AG04450 (cell line): ENCODE results near the gene RPTOR. TPM values are rescaled to one million over a fixed set of nuclear protein-coding genes. Genes with fewer than 3 reads are reported as not detected.

Experiments used
- CTCF ChIA-PET: fragments of 300-600, 350-600 bp; formaldehyde crosslinking; extraction: SDS; loops from one replicate; lab custom pipeline; 2022; ENCODE audit warnings: antibody characterized with exemption, inconsistent platforms; lab: Charles Lee
- POLR2A ChIA-PET: fragments of 350-600 bp; formaldehyde crosslinking; extraction: SDS; loops from one replicate; lab custom pipeline; 2021; ENCODE audit warnings: antibody characterized with exemption, inconsistent platforms; lab: Yijun Ruan, JAX
- DNase-seq: peaks from one replicate; pipeline ENCODE4 v3.0.0-alpha.2; 2011; ENCODE audit warnings: low read depth, low spot score
- H3K27ac ChIP-seq: one replicate; pipeline ENCODE4 v1.5.1; 2012; ENCODE audit warnings: low read depth, low read length, control low read depth
- H3K27me3 ChIP-seq: one replicate; pipeline ENCODE4 v1.6.0; 2012; ENCODE audit warnings: low read length; ENCODE audit not compliant: control insufficient read depth, insufficient read depth
- H3K4me3 ChIP-seq: 2 replicates; pipeline ENCODE4 v1.5.1; 2011; ENCODE audit warnings: mild to moderate bottlenecking, low read depth, low read length, control low read depth
- H3K9me3 ChIP-seq: 2 replicates; pipeline ENCODE4 v1.5.1; 2012; ENCODE audit warnings: low read length; ENCODE audit not compliant: control insufficient read depth, insufficient read depth
- CTCF ChIP-seq: IDR thresholded peaks from 2 replicates; pipeline ENCODE4 v1.5.1; 2011; ENCODE audit warnings: low read depth, low read length, control low read depth, inconsistent platforms
- polyA plus RNA-seq: library from polyadenylated mRNA; depleted of rRNA; stranded (reverse); fragments of >200 nt; gene quantifications from 2 replicates; pipeline ENCODE4 v1.2.3, GENCODE V29; 2011

RPTOR gene
- polyA plus RNA-seq, 1 experiment = 6.2 TPM

- no peak for TF ChIP-seq CTCF
- Histone ChIP-seq H3K27ac (no peak overlapping the region), H3K4me3 (no peak overlapping the region), H3K9me3 (no peaks in the 10 kb centered on the region; the same call in 1 of the 2 replicates), H3K27me3 (no peaks in the 10 kb centered on the region)
- ChIA-PET CTCF (no interaction called here), POLR2A (no interaction called here)
- no peak for DNase-seq
Observed at GRCh38 chr17:80750263-80750662, 205.6 kb downstream of the RPTOR start.

- Histone ChIP-seq H3K4me3 (no peak overlapping the region), H3K9me3 (no peaks in the 10 kb centered on the region; the same call in 1 of the 2 replicates), H3K27ac (peak overlapping the region; percentile 24), H3K27me3 (no peaks in the 10 kb centered on the region)
- ChIA-PET POLR2A (interaction anchor here (0.6 to 0.9 kb wide), 2 partner anchors 9 to 82 kb away, joined by 3 to 4 read pairs; no protein-coding TSS in a partner anchor), CTCF (no interaction called here)
- no peak for TF ChIP-seq CTCF
- no peak for DNase-seq
Observed at GRCh38 chr17:80751070-80751945, 206.7 kb downstream of the RPTOR start.

GRCh38 chr17:80751946-80752581 is 207.4 kb downstream of the RPTOR start:
- ChIA-PET CTCF (no interaction called here), POLR2A (interaction anchor here (0.6 to 0.9 kb wide), 2 partner anchors 8 to 50 kb away, joined by 3 to 4 read pairs; no protein-coding TSS in a partner anchor)
- no peak for DNase-seq
- TF ChIP-seq CTCF = no peak
- no peak overlapping the region for H3K27ac ChIP-seq
- no peak overlapping the region for H3K4me3 ChIP-seq
- H3K27me3 ChIP-seq = no peaks in the 10 kb centered on the region
- no peaks in the 10 kb centered on the region; the same call in 1 of the 2 replicates for H3K9me3 ChIP-seq

- ChIA-PET CTCF (interaction anchor here (0.8 kb wide), 1 partner anchor 178 kb away, joined by 3 read pairs; no protein-coding TSS in a partner anchor), POLR2A (no interaction called here)
- no peaks in the 10 kb centered on the region; the same call in 1 of the 2 replicates for H3K9me3 ChIP-seq
- no peaks in the 10 kb centered on the region for H3K27me3 ChIP-seq
- no peak overlapping the region for H3K4me3 ChIP-seq
- no peak overlapping the region for H3K27ac ChIP-seq
- TF ChIP-seq CTCF = no peak
- DNase-seq = no peak
Observed at GRCh38 chr17:80753685-80754345, 209.2 kb downstream of the RPTOR start.
